SK-N-MC (cell line): ENCODE measurements around the gene BGN.

ENCODE experiments used
- EZH2 ChIP-seq: fragments of 200-600 bp; sonication (generic); IDR thresholded peaks from one replicate; pipeline ENCODE4 v1.6.1; 2017; ENCODE audit warnings: antibody characterized with exemption
- FOXP2 ChIP-seq: optimal IDR thresholded peaks from 2 replicates; pipeline ENCODE3; 2011; ENCODE audit warnings: mild to moderate bottlenecking, moderate library complexity; ENCODE audit not compliant: insufficient read depth; ENCODE audit errors: extremely low read length, control extremely low read depth
- POLR2AphosphoS5 ChIP-seq: IDR thresholded peaks from 2 replicates; pipeline ENCODE4 v1.6.1; 2012; ENCODE audit warnings: mild to moderate bottlenecking, low read depth, low read length, borderline replicate concordance

GRCh38 chrX:153456161-153456560 is 38.6 kb upstream of the BGN start:
- TF ChIP-seq EZH2 (no peak), POLR2AphosphoS5 (no peak), FOXP2 (no peak)
